ENCODE measurements around the gene DMRT1. TPM values are rescaled to one million over a fixed set of nuclear protein-coding genes. Genes with fewer than 3 reads are reported as not detected.

Gene DMRT1
- total RNA-seq, 1 donor from 2014 or later: not detected

- TF ChIP-seq CTCF (IDR thresholded peaks at IDR 0.05): peak; percentile 49
- peak in 1 of 2 donors; percentile 54 for ATAC-seq
- DNase-seq: no peak
- Histone ChIP-seq H3K36me3 (no peaks in the 10 kb centered on the region), H3K27ac (no peak overlapping the region), H3K9me3 (no peaks in the 10 kb centered on the region), H3K27me3 (ENCODE audit: low read depth) (no peaks in the 10 kb centered on the region), H3K4me3 (no peak overlapping the region), H3K4me1 (peaks cover 7% of the 10 kb centered on the region)
- intact Hi-C loops (cut with DNase I): loop anchor here (5.0 kb wide), 1 partner anchor 113 kb away; no protein-coding TSS in a partner anchor
These were observed 163.7 kb downstream of the DMRT1 start for GRCh38 chr9:1005043-1005667.

- intact Hi-C loops (cut with DNase I): loop anchor here (5.0 kb wide), 1 partner anchor 115 kb away; no protein-coding TSS in a partner anchor
- Histone ChIP-seq H3K36me3 (no peaks in the 10 kb centered on the region), H3K27ac (no peak overlapping the region), H3K9me3 (no peaks in the 10 kb centered on the region), H3K27me3 (ENCODE audit: low read depth) (no peaks in the 10 kb centered on the region), H3K4me3 (no peak overlapping the region), H3K4me1 (peaks cover 3% of the 10 kb centered on the region)
- DNase-seq: no peak
- peak; percentile 32 to 62 for ATAC-seq
- TF ChIP-seq CTCF (IDR thresholded peaks at IDR 0.05): no peak
These were observed 165.8 kb downstream of the DMRT1 start for GRCh38 chr9:1007312-1007711.

- H3K27ac ChIP-seq: no peak overlapping the region
- no peaks in the 10 kb centered on the region for H3K36me3 ChIP-seq
- ATAC-seq (no peak), DNase-seq (no peak)
- no peaks in the 10 kb centered on the region for H3K9me3 ChIP-seq
- intact Hi-C loops (cut with DNase I): loop anchor here (5.0 kb wide), 1 partner anchor 116 kb away; no protein-coding TSS in a partner anchor
- H3K4me3 ChIP-seq: no peak overlapping the region
- H3K27me3 ChIP-seq (ENCODE audit: low read depth): no peaks in the 10 kb centered on the region
- TF ChIP-seq CTCF (IDR thresholded peaks at IDR 0.05): no peak
- H3K4me1 ChIP-seq: peaks cover 3% of the 10 kb centered on the region
These were observed 166.7 kb downstream of the DMRT1 start for GRCh38 chr9:1008216-1008615.

- Histone ChIP-seq H3K27me3 (ENCODE audit: low read depth) (no peaks in the 10 kb centered on the region), H3K4me1 (peaks cover 3% of the 10 kb centered on the region), H3K4me3 (no peak overlapping the region), H3K27ac (no peak overlapping the region), H3K9me3 (no peaks in the 10 kb centered on the region), H3K36me3 (no peaks in the 10 kb centered on the region)
- peak; percentile 95 to 96 for ATAC-seq
- peak; percentile 85 for DNase-seq
- intact Hi-C loops (cut with DNase I): loop anchor here (5.0 kb wide), 1 partner anchor 117 kb away; no protein-coding TSS in a partner anchor
- TF ChIP-seq CTCF (IDR thresholded peaks at IDR 0.05): peak; percentile 99
These were observed 167.7 kb downstream of the DMRT1 start for GRCh38 chr9:1009101-1009707.

GRCh38 chr9:1013021-1013420, 171.5 kb downstream of the DMRT1 start:
- H3K4me1 ChIP-seq: peaks cover 3% of the 10 kb centered on the region
- H3K4me3 ChIP-seq: no peak overlapping the region
- H3K27me3 ChIP-seq (ENCODE audit: low read depth): peaks cover 8% of the 10 kb centered on the region
- DNase-seq (no peak), ATAC-seq (no peak)
- no peaks in the 10 kb centered on the region for H3K36me3 ChIP-seq
- H3K27ac ChIP-seq: no peak overlapping the region
- TF ChIP-seq CTCF (IDR thresholded peaks at IDR 0.05): no peak
- intact Hi-C loops (cut with DNase I): no loop called here
- H3K9me3 ChIP-seq: no peaks in the 10 kb centered on the region

Measured in lower lobe of right lung (tissue), 2 donors.